ENCODE results near the gene ASAP2.

ASAP2 gene

GRCh38 chr2:9247786-9248185 lies 41.2 kb downstream of the ASAP2 start:
- H3K27ac ChIP-seq (replicated peaks): no peak overlapping the region
- no peak for DNase-seq (ENCODE audit: low read depth in 1 of 2, low spot score in 1 of 2)
- TF ChIP-seq SPI1 (IDR thresholded peaks at IDR 0.05; ENCODE audit: borderline replicate concordance, low read depth) (no peak), GABPA (IDR thresholded peaks at IDR 0.05; ENCODE audit: low read depth) (no peak), POLR2AphosphoS5 (IDR thresholded peaks at IDR 0.05; ENCODE audit: low read depth) (no peak), REST (IDR thresholded peaks at IDR 0.05; ENCODE audit: insufficient replicate concordance, low read depth) (no peak)
- TF ChIP-seq, protein P1, sequence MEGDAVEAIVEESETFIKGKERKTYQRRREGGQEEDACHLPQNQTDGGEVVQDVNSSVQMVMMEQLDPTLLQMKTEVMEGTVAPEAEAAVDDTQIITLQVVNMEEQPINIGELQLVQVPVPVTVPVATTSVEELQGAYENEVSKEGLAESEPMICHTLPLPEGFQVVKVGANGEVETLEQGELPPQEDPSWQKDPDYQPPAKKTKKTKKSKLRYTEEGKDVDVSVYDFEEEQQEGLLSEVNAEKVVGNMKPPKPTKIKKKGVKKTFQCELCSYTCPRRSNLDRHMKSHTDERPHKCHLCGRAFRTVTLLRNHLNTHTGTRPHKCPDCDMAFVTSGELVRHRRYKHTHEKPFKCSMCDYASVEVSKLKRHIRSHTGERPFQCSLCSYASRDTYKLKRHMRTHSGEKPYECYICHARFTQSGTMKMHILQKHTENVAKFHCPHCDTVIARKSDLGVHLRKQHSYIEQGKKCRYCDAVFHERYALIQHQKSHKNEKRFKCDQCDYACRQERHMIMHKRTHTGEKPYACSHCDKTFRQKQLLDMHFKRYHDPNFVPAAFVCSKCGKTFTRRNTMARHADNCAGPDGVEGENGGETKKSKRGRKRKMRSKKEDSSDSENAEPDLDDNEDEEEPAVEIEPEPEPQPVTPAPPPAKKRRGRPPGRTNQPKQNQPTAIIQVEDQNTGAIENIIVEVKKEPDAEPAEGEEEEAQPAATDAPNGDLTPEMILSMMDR (IDR thresholded peaks at IDR 0.05; ENCODE audit: insufficient read depth, low read length): no peak
- no peak overlapping the region for H3K4me3 ChIP-seq (replicated peaks; ENCODE audit: insufficient read depth, low read length)
- peaks cover 8% of the 10 kb centered on the region for H3K27me3 ChIP-seq (ENCODE audit: insufficient read depth, poor library complexity, severe bottlenecking)

DNA sequence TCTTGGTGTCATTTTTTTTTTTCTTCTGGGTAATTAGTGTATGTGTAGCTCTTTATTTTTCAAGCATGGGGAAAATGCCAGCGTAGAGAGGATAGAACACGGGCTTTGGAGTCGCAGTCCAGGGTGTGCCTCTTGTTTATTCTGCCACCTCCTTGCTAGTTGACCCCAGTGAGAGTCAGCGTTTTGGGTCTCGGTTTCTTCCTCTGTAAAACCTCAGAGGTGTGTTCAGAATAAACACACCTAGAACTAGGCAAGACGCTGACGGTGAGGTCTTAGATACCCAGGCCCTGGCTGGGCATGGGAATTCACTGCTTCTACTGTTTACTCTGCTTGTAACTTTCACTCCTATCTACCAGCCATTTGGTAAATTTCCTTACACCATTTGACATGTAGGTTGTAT lies 41.8 kb downstream of the ASAP2 start:
- Histone ChIP-seq H3K27ac (replicated peaks) (no peak overlapping the region), H3K4me3 (replicated peaks; ENCODE audit: insufficient read depth, low read length) (no peak overlapping the region), H3K27me3 (ENCODE audit: insufficient read depth, poor library complexity, severe bottlenecking) (peaks cover 8% of the 10 kb centered on the region)

GRCh38 chr2:9249020-9249800 lies 42.6 kb downstream of the ASAP2 start:
- Histone ChIP-seq H3K4me3 (replicated peaks; ENCODE audit: insufficient read depth, low read length) (no peak overlapping the region), H3K27ac (replicated peaks) (no peak overlapping the region), H3K27me3 (ENCODE audit: insufficient read depth, poor library complexity, severe bottlenecking) (peaks cover 8% of the 10 kb centered on the region)
- no peak for DNase-seq (ENCODE audit: low read depth in 1 of 2, low spot score in 1 of 2)
- TF ChIP-seq REST (IDR thresholded peaks at IDR 0.05; ENCODE audit: insufficient replicate concordance, low read depth) (no peak), POLR2AphosphoS5 (IDR thresholded peaks at IDR 0.05; ENCODE audit: low read depth) (no peak), SPI1 (IDR thresholded peaks at IDR 0.05; ENCODE audit: borderline replicate concordance, low read depth) (no peak), GABPA (IDR thresholded peaks at IDR 0.05; ENCODE audit: low read depth) (no peak)
- TF ChIP-seq, protein P1 (IDR thresholded peaks at IDR 0.05; ENCODE audit: insufficient read depth, low read length): no peak

More for the DNA sequence above, 41.8 kb downstream of the ASAP2 start:
- no peak for TF ChIP-seq REST (IDR thresholded peaks at IDR 0.05; ENCODE audit: insufficient replicate concordance, low read depth)
- TF ChIP-seq SPI1 (IDR thresholded peaks at IDR 0.05; ENCODE audit: borderline replicate concordance, low read depth): no peak
- TF ChIP-seq GABPA (IDR thresholded peaks at IDR 0.05; ENCODE audit: low read depth): no peak
- no peak for DNase-seq (ENCODE audit: low read depth in 1 of 2, low spot score in 1 of 2)
